GM12878 (cell line): ENCODE results near the gene CTXN1. TPM values are rescaled to one million over a fixed set of nuclear protein-coding genes. Genes with fewer than 3 reads are reported as not detected.

Experiments used
- CBFB ChIP-seq: IDR thresholded peaks from 2 replicates; pipeline ENCODE4 v1.6.1; 2016; ENCODE audit warnings: antibody characterized with exemption, low read depth
- DPF2 ChIP-seq: fragments of 450-650 bp; IDR thresholded peaks from 2 replicates; pipeline ENCODE4 v1.6.1; 2017; ENCODE audit warnings: mild to moderate bottlenecking
- EGR1 ChIP-seq, 2 experiments: IDR thresholded peaks; 1 replicate in 1 of 2; 2 replicates in 1 of 2; pipeline ENCODE4 v1.6.1; 2011 to 2012; ENCODE audit warnings: low read depth in 2 of 2, low read length in 2 of 2, borderline replicate concordance in 1 of 2, mild to moderate bottlenecking in 1 of 2, moderate library complexity in 1 of 2
- GATAD2B ChIP-seq: fragments of 450-650 bp; conservative IDR thresholded peaks from 2 replicates; pipeline ENCODE4 v1.6.1; 2017; ENCODE audit warnings: low read depth, mild to moderate bottlenecking, moderate library complexity
- IKZF1 ChIP-seq: fragments of 450-650 bp; conservative IDR thresholded peaks from 2 replicates; pipeline ENCODE4 v1.6.1; 2017; ENCODE audit warnings: antibody characterized with exemption, mild to moderate bottlenecking
- KLF5 ChIP-seq: fragments of 450-650 bp; IDR thresholded peaks from 2 replicates; pipeline ENCODE4 v1.6.1; 2014; ENCODE audit warnings: mild to moderate bottlenecking; ENCODE audit not compliant: partially characterized antibody
- NFYA ChIP-seq: IDR thresholded peaks from 2 replicates; pipeline ENCODE4 v1.6.1; 2011; ENCODE audit warnings: low read depth, mild to moderate bottlenecking, low read length, improper control_type of control experiment, borderline replicate concordance
- POLR2AphosphoS2 ChIP-seq: IDR thresholded peaks from 2 replicates; pipeline ENCODE4 v1.6.1; 2011; ENCODE audit warnings: low read depth, mild to moderate bottlenecking, low read length, improper control_type of control experiment, moderate library complexity
- POLR2AphosphoS5 ChIP-seq: IDR thresholded peaks from 2 replicates; pipeline ENCODE4 v1.6.1; 2011; ENCODE audit warnings: mild to moderate bottlenecking, low read length, inconsistent platforms
- RAD21 ChIP-seq: IDR thresholded peaks from 2 replicates; pipeline ENCODE4 v1.6.1; 2011; ENCODE audit warnings: mild to moderate bottlenecking, low read depth, low read length, moderate library complexity; ENCODE audit not compliant: insufficient read depth
- RB1 ChIP-seq: fragments of 450-650 bp; formaldehyde crosslinking; IDR thresholded peaks from 2 replicates; pipeline ENCODE4 v1.6.1; 2017; ENCODE audit warnings: mild to moderate bottlenecking, borderline replicate concordance
- RUNX3 ChIP-seq: IDR thresholded peaks from 2 replicates; pipeline ENCODE4 v1.6.1; 2012; ENCODE audit warnings: low read length, inconsistent platforms
- SMARCA5 ChIP-seq: fragments of 450-650 bp; IDR thresholded peaks from 2 replicates; pipeline ENCODE4 v1.6.1; 2017; ENCODE audit warnings: mild to moderate bottlenecking
- SMC3 ChIP-seq: IDR thresholded peaks from 2 replicates; pipeline ENCODE4 v1.6.1; 2011; ENCODE audit warnings: low read length, improper control_type of control experiment, borderline replicate concordance
- YY1 ChIP-seq: IDR thresholded peaks from 2 replicates; pipeline ENCODE4 v1.6.1; 2011; ENCODE audit warnings: low read depth, mild to moderate bottlenecking, low read length
- polyA plus RNA-seq, 11 experiments: library from polyadenylated mRNA; depleted of rRNA in 4 of 11; unstranded in 6 of 11; stranded (reverse) in 5 of 11; fragments of >200 nt; fragmentation: Nextera tagmentation in 4 of 11; fragmentation: Illumina TruSeq in 1 of 11; extraction: Ambion mirVana in 4 of 11; extraction: Trizol in 1 of 11; gene quantifications; 1 replicate in 1 of 11; 2 replicates in 10 of 11; pipeline versions ENCODE4 v1.2.1 to v1.2.3, GENCODE V29; 2011 to 2016; ENCODE audit warnings: inconsistent platforms in 2 of 11, missing spikeins in 2 of 11, low read depth in 1 of 11
- total RNA-seq, 4 experiments: library from RNA; depleted of rRNA in 3 of 4; stranded (reverse); fragments of >200 nt in 3 of 4; fragmentation: Illumina TruSeq in 1 of 4; extraction: Trizol in 1 of 4; gene quantifications; 2 replicates each; pipeline versions ENCODE4 v1.2.1 to v1.2.3, GENCODE V29; 2013 to 2021
- TF ChIP-seq, protein P1 (sequence below): fragments of 150-350 bp; IDR thresholded peaks from 2 replicates; pipeline ENCODE4 v1.6.1; 2016; ENCODE audit warnings: low read depth, low read length
- TF ChIP-seq, protein P2 (sequence below): fragments of 450-650 bp; IDR thresholded peaks from 2 replicates; pipeline ENCODE4 v1.6.1; 2017; ENCODE audit warnings: mild to moderate bottlenecking
- TF ChIP-seq, protein P3 (sequence below): fragments of 450-650 bp; IDR thresholded peaks from 2 replicates; pipeline ENCODE4 v1.6.1; 2017; ENCODE audit warnings: mild to moderate bottlenecking, moderate library complexity

CTXN1 gene
- total and polyA plus RNA-seq, 10 of the 15 experiments (the other 5 are each of a cell fraction or from before 2014, with no cell fraction given), result 0.04 to 1.0 (median 0.38) TPM; not detected in 4

DNA sequence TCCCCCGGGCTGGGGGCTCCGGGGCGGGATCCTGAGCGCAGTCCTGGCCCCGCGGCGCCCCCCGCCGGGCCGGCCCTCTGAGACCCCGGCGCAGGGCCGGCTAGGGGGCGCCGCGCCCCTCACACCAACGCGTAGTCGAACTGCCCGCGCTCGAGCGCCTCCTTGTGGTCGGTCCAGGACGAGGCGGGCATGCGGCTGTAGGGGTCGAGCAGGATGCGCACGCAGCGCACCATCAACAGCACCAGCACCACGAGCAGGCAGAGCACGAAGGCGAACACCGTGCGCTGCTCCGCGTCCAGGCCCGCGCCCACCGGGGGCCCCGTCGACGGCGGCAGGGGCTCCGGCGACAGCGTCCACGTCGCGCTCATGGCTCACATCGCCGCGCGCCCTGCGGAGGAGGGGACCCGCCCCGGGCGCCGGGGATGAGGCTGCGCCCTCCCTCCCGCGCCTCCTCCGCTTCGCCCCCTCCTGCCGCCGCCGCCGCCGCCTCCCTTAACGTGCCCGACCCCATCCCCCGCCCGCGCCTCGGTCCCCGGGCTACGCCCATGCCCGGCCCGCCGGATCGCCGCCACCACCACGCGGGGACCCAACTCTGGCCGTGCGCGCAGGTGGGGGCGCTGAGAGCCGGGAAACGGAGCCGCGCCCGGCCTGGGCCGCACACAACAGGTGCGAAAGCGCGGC, 624 bp downstream of the CTXN1 start (continued):
- TF ChIP-seq KLF5 (no peak), SMC3 (peak; percentile 46; the same call in 1 of the 2 replicates), RB1 (peak; percentile 42; the same call in 1 of the 2 replicates), NFYA (no peak), RAD21 (peak; percentile 48), EGR1 (IDR thresholded peaks at IDR 0.05; ENCODE audit: borderline replicate concordance in 1 of 2, low read depth in 2 of 2, low read length in 2 of 2) (0 out of 3 replicates have a peak, but pooled peaks of 1 of the 2 experiments have one; percentile 27), YY1 (peak; percentile 50; the same call in 1 of the 2 replicates), CBFB (no peak), POLR2AphosphoS5 (no peak), GATAD2B (peak; percentile 73), POLR2AphosphoS2 (no peak), DPF2 (peak; percentile 49; the same call in 1 of the 2 replicates), SMARCA5 (0 out of 2 replicates have a peak, but pooled peaks have one; percentile 46), IKZF1 (0 out of 2 replicates have a peak, but pooled peaks have one; percentile 51), RUNX3 (peak; percentile 19; the same call in 1 of the 2 replicates)
- TF ChIP-seq, protein P1, sequence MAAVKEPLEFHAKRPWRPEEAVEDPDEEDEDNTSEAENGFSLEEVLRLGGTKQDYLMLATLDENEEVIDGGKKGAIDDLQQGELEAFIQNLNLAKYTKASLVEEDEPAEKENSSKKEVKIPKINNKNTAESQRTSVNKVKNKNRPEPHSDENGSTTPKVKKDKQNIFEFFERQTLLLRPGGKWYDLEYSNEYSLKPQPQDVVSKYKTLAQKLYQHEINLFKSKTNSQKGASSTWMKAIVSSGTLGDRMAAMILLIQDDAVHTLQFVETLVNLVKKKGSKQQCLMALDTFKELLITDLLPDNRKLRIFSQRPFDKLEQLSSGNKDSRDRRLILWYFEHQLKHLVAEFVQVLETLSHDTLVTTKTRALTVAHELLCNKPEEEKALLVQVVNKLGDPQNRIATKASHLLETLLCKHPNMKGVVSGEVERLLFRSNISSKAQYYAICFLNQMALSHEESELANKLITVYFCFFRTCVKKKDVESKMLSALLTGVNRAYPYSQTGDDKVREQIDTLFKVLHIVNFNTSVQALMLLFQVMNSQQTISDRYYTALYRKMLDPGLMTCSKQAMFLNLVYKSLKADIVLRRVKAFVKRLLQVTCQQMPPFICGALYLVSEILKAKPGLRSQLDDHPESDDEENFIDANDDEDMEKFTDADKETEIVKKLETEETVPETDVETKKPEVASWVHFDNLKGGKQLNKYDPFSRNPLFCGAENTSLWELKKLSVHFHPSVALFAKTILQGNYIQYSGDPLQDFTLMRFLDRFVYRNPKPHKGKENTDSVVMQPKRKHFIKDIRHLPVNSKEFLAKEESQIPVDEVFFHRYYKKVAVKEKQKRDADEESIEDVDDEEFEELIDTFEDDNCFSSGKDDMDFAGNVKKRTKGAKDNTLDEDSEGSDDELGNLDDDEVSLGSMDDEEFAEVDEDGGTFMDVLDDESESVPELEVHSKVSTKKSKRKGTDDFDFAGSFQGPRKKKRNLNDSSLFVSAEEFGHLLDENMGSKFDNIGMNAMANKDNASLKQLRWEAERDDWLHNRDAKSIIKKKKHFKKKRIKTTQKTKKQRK, result no peak
- TF ChIP-seq, protein P2, sequence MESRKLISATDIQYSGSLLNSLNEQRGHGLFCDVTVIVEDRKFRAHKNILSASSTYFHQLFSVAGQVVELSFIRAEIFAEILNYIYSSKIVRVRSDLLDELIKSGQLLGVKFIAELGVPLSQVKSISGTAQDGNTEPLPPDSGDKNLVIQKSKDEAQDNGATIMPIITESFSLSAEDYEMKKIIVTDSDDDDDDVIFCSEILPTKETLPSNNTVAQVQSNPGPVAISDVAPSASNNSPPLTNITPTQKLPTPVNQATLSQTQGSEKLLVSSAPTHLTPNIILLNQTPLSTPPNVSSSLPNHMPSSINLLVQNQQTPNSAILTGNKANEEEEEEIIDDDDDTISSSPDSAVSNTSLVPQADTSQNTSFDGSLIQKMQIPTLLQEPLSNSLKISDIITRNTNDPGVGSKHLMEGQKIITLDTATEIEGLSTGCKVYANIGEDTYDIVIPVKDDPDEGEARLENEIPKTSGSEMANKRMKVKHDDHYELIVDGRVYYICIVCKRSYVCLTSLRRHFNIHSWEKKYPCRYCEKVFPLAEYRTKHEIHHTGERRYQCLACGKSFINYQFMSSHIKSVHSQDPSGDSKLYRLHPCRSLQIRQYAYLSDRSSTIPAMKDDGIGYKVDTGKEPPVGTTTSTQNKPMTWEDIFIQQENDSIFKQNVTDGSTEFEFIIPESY, result no peak
- TF ChIP-seq, protein P3, sequence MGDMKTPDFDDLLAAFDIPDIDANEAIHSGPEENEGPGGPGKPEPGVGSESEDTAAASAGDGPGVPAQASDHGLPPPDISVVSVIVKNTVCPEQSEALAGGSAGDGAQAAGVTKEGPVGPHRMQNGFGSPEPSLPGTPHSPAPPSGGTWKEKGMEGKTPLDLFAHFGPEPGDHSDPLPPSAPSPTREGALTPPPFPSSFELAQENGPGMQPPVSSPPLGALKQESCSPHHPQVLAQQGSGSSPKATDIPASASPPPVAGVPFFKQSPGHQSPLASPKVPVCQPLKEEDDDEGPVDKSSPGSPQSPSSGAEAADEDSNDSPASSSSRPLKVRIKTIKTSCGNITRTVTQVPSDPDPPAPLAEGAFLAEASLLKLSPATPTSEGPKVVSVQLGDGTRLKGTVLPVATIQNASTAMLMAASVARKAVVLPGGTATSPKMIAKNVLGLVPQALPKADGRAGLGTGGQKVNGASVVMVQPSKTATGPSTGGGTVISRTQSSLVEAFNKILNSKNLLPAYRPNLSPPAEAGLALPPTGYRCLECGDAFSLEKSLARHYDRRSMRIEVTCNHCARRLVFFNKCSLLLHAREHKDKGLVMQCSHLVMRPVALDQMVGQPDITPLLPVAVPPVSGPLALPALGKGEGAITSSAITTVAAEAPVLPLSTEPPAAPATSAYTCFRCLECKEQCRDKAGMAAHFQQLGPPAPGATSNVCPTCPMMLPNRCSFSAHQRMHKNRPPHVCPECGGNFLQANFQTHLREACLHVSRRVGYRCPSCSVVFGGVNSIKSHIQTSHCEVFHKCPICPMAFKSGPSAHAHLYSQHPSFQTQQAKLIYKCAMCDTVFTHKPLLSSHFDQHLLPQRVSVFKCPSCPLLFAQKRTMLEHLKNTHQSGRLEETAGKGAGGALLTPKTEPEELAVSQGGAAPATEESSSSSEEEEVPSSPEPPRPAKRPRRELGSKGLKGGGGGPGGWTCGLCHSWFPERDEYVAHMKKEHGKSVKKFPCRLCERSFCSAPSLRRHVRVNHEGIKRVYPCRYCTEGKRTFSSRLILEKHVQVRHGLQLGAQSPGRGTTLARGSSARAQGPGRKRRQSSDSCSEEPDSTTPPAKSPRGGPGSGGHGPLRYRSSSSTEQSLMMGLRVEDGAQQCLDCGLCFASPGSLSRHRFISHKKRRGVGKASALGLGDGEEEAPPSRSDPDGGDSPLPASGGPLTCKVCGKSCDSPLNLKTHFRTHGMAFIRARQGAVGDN, result peak; percentile 37; the same call in 1 of the 2 replicates
- TF ChIP-seq, all 136 proteins: peak for 16
